GM19351 (cell line): Measurements from ENCODE around the gene PTGES2.
A peak's percentile ranks its signal among the peaks of the same experiment; 100 is the strongest.
"Not testable (repeated sequence)": the region's sequence is repeated elsewhere in the genome, so short reads cannot be mapped to it uniquely, and the experiment has no call there.

Experiments used
- ATAC-seq: cut with Tn5 transposase; IDR thresholded peaks from one replicate; pipeline ENCODE4 v1.9.1; 2021; ENCODE audit warnings: mild to moderate bottlenecking, moderate library complexity; ENCODE audit not compliant: unreplicated experiment

The PTGES2 gene

DNA sequence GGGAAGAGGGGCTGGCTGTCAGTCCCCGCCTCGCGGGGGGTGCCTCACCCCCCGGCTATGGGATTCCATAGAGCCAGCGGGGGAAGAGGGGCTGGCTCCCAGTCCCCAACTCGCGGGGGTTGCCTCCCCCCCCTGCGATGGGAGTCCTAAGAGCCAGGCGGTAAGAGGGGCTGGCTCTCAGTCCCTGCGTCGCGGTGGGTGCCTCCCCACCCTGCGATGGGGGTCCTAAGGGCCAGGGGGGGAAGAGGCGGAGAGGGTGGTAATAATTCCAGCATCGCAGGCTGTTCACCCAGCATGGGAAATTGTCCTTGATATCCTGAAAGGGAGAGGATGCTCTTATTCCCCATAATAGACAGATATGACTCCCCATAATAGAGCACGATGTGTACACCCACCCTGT lies 12.1 kb upstream of the PTGES2 start:
- no peak for ATAC-seq

GRCh38 chr9:128138001-128138400 lies 10.5 kb upstream of the PTGES2 start:
- no peak for ATAC-seq

DNA sequence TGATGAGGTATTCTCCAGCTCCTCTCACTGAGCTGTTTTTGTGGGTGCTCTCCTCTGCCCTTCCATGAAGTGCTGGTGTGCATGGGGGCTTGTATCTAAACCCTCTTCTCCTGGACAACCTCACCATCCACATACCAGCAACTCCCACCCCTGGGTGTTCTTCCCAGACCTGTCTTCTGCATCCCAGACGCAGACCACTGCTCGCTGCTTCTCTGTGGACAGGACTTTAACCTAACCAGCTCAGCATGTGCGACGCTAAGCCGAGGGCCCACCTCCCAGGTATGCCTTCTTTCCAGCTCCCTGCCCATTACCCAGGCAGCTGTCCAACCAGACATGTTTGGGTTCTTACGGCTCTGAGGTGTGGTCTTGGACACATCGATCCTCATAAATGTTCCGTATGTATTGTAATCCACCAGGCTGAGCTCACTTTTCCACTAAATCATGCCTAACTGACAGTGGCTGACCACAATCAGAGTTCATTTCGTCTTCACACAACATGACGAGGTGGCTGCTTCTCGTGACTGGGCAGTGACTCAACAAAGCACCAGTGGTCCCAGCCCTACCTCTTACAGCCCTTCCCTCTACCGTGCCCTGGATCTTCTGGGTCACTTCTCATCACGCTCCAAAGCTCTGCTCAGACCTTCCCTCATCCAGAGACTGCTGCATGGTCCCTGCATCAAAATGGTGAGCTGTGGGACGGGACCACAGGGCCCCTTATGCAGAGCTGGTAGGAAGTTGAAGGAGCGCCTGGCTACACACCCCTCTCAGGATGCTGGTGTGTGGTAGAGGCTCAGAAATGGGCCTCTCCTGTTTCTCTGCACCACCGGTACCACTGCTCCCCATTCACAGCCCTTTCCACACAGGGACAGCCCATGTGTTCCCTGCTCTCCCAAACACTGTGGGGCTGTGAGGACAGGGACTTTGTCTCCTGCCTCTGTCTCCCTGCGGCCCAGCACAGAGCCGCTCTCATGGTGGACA lies 9.6 kb upstream of the PTGES2 start:
- ATAC-seq = no peak

DNA sequence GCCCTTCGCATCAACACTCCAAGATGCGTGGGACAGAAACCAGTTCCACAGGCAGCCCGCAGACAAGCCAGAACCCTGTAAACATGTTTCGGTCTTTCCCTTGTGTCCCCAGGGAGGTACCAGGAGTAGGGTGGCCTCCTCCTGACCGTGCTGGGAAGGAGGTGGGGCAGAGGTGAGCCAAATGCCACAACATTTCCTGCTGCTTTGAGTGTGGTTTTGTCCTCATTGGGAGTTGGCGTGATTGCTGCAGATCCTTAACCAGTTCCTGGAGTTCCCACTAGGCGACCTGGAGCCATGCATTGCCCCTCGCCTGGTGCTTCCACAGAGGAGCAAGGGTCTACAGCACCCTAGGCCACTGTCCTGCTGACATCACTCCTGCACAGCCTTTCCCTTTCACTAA lies 8.0 kb upstream of the PTGES2 start:
- ATAC-seq = not testable (repeated sequence)

GRCh38 chr9:128132139-128132538 lies 4.6 kb upstream of the PTGES2 start:
- not testable (repeated sequence) for ATAC-seq

DNA sequence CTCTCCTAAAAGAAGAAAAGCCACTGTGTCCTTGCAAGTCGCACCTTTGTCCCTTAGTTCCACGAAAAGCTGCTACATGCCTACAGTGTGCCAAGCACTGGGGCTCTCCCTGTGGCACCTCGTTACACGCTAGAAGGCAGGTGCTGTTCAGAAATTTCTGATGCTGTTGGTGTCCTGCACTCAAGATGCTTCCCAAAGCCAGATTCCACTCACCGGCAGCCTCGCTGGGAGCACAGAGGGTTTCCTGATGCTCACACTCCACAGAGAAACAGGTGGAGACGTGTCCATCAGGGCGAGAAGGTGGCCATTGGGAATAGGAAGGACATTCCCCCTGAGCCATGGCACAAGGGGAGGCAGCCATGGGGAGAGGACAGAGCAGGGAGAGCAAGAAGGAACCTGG lies 3.8 kb upstream of the PTGES2 start:
- not testable (repeated sequence) for ATAC-seq

DNA sequence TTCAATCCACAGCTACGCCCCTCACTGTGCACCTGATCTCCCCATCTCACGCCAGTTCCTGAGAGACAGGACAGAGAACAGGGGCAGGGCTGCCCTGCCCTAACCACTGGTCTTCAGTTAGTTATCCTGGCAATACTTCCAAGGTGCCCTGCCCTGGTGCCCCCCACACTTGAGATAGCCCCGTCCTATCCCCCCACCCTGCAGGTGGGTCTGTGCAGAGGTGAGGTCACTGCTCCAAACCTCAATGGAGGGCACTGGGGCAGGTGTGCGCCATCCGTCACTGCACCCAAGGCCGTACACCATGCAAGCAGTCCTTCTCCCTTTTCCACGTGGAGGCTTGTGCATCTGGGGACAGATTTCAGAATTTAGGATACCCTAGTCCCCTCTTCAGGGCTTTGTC lies 3.1 kb upstream of the PTGES2 start:
- ATAC-seq = not testable (repeated sequence)

DNA sequence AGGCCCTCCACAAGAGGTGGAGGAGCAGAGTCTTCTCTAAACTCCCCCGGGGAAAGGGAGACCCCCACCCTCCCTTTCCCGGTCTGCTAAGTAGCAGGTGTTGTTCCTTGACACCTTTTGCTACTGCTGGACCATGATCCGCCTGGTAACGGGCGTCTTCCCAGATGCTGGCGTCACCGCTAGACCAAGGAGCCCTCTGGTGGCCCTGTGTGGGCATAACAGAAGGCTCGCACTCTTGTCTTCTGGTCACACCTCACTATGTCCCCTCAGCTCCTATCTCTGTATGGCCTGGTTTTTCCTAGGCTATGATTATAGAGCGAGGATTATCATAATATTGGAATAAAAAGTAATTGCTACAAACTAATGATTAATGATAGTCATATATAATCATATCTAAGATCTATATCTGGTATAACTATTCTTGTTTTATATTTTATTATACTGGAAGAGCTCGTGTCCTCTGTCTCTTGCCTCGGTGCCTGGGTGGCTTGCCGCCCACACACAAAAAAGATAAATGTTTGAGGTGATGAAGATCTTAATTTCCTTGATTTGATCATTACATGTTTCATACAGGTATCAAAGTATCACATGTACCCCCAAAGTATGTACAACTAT lies 2.6 kb upstream of the PTGES2 start:
- not testable (repeated sequence) for ATAC-seq

DNA sequence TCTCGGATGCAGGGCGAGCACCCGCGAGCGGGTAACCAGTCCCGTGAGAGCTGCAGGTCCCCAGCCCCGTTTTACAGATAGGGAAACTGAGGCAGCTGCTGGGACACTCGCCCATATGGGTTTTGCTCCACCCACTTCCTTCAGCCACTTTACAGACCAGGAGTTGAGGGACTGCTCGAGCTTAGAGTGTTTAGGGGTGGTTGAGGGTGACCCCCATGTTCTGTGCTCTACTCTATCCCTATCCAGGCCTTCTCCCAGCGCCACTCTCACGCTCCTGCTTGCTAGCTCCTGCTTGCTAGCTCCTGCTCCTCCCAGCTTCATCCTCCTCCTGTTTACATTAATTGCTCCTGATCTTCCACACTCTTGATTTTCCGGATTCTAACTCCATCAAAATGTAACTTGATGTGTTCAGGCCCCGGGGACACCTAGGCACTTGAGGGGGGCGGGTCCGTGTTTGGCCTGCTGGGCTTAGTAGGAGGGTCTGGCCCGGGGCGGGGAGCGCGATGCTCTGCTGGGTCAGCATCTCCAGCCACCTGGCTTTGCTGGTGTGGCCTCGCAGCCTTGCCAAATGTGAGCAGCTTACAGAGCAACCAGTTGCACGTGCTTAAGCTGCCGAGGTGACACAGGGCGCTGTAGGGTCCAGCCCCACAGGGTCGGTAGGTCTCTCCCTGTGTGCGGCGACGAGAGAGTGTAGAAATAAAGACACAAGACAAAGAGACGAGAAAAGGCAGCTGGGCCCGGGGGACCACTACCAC lies 1.5 kb upstream of the PTGES2 start:
- ATAC-seq = no peak

- peak; percentile 58 for ATAC-seq
Measured at GRCh38 chr9:128127990-128128835, 684 bp upstream of the PTGES2 start.

DNA sequence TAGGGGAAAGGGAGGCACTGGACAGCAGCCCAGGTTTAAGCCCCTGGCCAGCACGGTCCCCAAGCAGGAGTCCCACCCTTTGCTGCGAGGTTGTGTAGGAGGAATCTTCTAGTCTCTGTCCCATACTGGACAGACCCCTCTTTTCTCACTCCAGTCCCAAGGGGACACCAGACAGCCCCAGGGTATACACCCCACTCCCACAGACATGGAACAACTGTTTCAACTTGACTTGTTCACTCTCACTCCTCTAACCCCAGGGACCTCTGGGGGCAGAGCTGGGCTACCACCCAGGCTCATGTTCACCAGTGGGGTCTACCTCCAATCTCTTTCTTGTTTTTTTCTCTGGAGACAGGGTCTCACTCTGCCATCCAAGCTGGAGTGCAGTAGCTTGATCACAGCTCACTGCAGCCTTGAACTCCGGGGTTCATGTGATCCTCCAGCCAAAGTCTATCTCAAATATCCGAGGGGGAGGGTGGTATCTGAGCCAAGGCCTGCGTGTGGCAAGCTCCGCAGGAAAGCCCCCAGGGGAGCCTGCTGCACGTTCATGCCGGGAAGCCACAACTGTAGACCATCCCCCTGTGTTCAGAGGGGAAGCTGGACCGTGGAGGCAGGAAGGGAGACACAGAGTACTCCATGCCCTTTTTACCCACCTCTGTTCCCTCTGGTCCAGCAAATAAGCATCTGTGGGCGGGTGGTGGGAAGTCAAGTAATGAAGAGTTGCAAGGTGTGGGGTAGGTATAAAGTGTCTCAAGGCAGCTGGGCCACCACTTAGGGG lies 1.8 kb downstream of the PTGES2 start:
- no peak for ATAC-seq

GRCh38 chr9:128124873-128125579 lies 2.5 kb downstream of the PTGES2 start:
- ATAC-seq = no peak

DNA sequence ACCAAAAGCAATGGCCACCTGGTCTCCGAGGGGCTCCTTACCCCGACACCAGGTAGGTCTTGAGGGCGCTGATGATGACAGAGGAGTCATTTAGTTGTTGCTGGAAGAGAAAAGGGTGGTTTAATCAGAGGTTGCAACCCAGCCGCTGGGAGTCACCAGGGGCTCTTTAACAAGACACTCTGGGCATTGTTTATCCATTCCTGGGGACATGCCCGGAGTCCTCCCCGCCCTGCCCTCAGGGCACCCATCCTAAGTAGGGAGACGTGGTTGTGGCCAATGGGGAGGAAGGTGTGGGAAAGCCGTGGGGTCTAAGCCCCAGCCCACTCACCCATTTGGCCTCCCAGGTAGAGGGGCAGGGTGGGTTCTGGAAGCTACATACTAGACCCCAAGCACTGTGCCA lies 3.1 kb downstream of the PTGES2 start:
- ATAC-seq = no peak

DNA sequence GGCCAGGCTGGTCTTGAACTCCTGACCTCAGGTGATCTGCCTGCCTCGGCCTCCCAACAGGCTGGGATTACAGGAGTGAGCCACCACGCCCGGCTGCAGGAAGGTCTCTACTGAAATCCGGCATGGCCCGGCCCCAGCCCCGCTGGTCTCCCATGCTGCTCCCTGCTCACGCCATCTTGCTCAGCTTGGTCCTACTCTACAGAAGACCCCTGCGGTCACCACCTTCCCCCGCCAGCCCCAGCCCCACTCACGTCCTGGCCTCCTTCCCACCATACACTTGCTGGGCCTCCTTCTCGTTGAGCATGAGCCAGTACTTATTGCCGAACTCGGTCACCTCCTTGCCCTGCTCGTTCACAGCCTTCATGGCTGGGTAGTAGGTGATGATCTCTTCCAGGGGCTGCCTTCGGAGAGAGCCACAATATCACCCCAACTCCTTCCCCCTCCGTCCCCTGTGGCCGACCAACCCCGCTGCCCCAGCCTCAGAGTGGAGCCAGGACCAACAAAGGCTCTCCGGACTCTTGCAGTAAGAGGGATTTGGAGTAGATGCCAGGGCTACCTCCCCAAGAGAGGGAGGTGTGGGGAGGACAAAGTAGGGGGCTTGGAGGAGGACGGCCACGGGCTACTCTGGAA lies 4.0 kb downstream of the PTGES2 start:
- no peak for ATAC-seq

DNA sequence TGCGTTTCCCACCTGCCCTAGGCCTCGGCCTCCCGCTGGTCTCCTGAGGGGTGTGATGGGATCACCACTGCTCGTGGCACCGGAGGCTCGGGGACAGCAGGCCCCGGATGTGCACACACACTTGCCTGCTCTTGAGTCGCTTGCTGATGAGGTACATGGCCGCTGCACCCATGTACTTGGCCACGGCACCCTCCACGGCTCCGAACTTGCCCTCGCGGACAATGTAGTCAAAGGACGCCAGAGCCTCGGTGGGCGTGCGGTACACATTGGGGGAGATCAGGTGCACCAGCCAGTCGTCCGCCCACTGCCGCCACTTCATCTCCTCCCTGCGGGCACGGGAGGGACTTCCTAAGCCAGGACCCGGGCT lies 4.7 kb downstream of the PTGES2 start:
- ATAC-seq = no peak

DNA sequence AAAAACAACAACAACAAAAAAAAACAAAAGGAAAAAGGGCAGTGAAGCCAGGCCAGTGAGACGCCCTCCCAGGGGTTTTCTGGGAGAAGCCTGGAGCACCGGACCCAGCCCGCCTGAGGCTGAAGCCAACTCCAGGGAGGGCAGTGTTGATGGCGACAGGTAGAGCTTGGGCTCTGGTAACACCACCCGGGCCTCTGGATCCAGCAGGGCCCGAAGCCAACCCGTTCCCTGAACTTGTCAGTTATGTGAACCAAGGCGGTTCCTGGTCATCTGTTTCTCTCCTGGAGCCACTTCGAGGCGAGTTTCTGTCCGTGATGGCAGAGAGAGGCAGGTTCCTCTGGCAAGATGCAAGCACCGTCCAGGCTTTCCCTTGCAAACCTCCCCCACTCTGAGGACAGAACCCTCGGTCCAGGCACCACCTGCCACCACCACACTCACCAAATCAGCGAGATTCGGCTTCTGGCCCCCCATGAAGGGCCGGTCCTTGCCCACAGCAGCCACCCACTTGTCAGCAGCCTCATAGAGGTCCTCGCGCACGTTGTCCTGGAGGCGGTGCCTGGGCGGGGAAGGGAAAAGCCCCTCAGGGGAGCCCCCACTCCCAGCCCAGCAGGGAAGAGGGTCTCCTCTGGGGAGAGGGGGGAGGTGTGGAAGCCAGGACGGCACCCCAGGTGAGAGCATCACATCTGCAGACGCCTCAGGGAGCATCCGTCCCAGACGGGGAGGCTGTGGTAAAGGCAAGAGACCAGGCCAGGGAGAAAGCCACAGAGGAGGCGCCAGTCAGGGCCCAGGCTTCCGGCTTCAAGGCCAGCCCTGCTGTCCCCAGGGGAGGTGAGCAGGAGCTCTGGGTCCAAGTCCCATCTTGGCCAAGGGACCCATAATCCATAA lies 5.4 kb downstream of the PTGES2 start:
- no peak for ATAC-seq

GRCh38 chr9:128121466-128121810 lies 6.1 kb downstream of the PTGES2 start:
- no peak for ATAC-seq
